Dedifferentiated amniotic fluid mesenchymal stem cell (primary cell): Measurements from ENCODE around the gene EDIL3.

Experiments used
- DNase-seq: peaks from one replicate; pipeline ENCODE4 v3.0.0-alpha.2; 2016; ENCODE audit errors: extremely low spot score

EDIL3 gene

GRCh38 chr5:83913593-83913992, 471.1 kb downstream of the EDIL3 start:
- DNase-seq: no peak

GRCh38 chr5:83911367-83911919, 473.2 kb downstream of the EDIL3 start:
- no peak for DNase-seq

GRCh38 chr5:83900306-83900705, 484.4 kb downstream of the EDIL3 start:
- DNase-seq: no peak

GRCh38 chr5:83899326-83899970, 485.2 kb downstream of the EDIL3 start:
- DNase-seq: no peak

GRCh38 chr5:83895860-83896259, 488.8 kb downstream of the EDIL3 start:
- DNase-seq: no peak

GRCh38 chr5:83891261-83891660, 493.4 kb downstream of the EDIL3 start:
- no peak for DNase-seq
